ENCODE results near the gene ADD3. TPM values are rescaled to one million over a fixed set of nuclear protein-coding genes. Genes with fewer than 3 reads are reported as not detected.

The ADD3 gene
- total and polyA plus RNA-seq, 4 donors: 15.4 to 55.9 (median 22.8) TPM

- TF ChIP-seq FOXA1 (IDR thresholded peaks at IDR 0.05): no peak
- no peak for TF ChIP-seq SP1 (IDR thresholded peaks at IDR 0.05)
- no peak for TF ChIP-seq TAF1 (conservative IDR thresholded peaks at IDR 0.05)
- TF ChIP-seq HNF4A (conservative IDR thresholded peaks at IDR 0.05): no peak
- TF ChIP-seq, protein P1, sequence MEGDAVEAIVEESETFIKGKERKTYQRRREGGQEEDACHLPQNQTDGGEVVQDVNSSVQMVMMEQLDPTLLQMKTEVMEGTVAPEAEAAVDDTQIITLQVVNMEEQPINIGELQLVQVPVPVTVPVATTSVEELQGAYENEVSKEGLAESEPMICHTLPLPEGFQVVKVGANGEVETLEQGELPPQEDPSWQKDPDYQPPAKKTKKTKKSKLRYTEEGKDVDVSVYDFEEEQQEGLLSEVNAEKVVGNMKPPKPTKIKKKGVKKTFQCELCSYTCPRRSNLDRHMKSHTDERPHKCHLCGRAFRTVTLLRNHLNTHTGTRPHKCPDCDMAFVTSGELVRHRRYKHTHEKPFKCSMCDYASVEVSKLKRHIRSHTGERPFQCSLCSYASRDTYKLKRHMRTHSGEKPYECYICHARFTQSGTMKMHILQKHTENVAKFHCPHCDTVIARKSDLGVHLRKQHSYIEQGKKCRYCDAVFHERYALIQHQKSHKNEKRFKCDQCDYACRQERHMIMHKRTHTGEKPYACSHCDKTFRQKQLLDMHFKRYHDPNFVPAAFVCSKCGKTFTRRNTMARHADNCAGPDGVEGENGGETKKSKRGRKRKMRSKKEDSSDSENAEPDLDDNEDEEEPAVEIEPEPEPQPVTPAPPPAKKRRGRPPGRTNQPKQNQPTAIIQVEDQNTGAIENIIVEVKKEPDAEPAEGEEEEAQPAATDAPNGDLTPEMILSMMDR (IDR thresholded peaks at IDR 0.05; ENCODE audit: low read depth, low read length, missing input control): no peak
- no peak for TF ChIP-seq FOXA2 (IDR thresholded peaks at IDR 0.05)
Observed at GRCh38 chr10:110174816-110175215, 167.0 kb downstream of the ADD3 start (continued).

GRCh38 chr10:110175406-110175805 lies 167.6 kb downstream of the ADD3 start:
- Histone ChIP-seq H3K9ac (ENCODE audit: low read depth in 1 of 2, low read length in 2 of 2) (no peak overlapping the region), H3K9me3 (ENCODE audit: control insufficient read depth in 4 of 4, low read length in 3 of 4) (no peaks in the 10 kb centered on the region), H3K4me1 (ENCODE audit: control insufficient read depth in 4 of 4, insufficient read depth in 4 of 4, low read length in 3 of 4) (no peaks in the 10 kb centered on the region), H3K27ac (ENCODE audit: low read depth in 1 of 2, low read length in 2 of 2) (no peak overlapping the region), H3K36me3 (ENCODE audit: control insufficient read depth in 4 of 4, insufficient read depth in 3 of 4, low read depth in 1 of 4, low read length in 3 of 4) (no peaks in the 10 kb centered on the region), H3K27me3 (ENCODE audit: control insufficient read depth in 4 of 4, insufficient read depth in 4 of 4, low read length in 3 of 4) (no peaks in the 10 kb centered on the region), H3K4me3 (ENCODE audit: low read depth in 1 of 3, low read length in 3 of 3) (no peak overlapping the region)
- 92% methylated on average over 2 of the region's 2 CpGs for WGBS
- TF ChIP-seq MAX (IDR thresholded peaks at IDR 0.05): no peak
- TF ChIP-seq HNF4A (conservative IDR thresholded peaks at IDR 0.05): no peak
- TF ChIP-seq NR2F2 (IDR thresholded peaks at IDR 0.05): no peak
- TF ChIP-seq RAD21 (IDR thresholded peaks at IDR 0.05): no peak
- TF ChIP-seq HNF4G (IDR thresholded peaks at IDR 0.05): no peak
- no peak for TF ChIP-seq YY1 (IDR thresholded peaks at IDR 0.05)
- no peak for TF ChIP-seq RXRA (IDR thresholded peaks at IDR 0.05)
- TF ChIP-seq TAF1 (conservative IDR thresholded peaks at IDR 0.05): no peak
- no peak for TF ChIP-seq REST (IDR thresholded peaks at IDR 0.05)
- no peak for TF ChIP-seq EGR1 (IDR thresholded peaks at IDR 0.05; ENCODE audit: low read depth in 2 of 2)
- TF ChIP-seq, protein P1 (IDR thresholded peaks at IDR 0.05; ENCODE audit: low read depth, low read length, missing input control): no peak
- no peak for DNase-seq (ENCODE audit: low spot score)
